Globus pallidus (tissue), 1 donor: ENCODE results near the gene CHMP6.

ENCODE experiments used
- DNase-seq: peaks from one replicate; pipeline ENCODE4 v3.0.0-alpha.2; 2015; ENCODE audit warnings: low spot score

The CHMP6 gene

GRCh38 chr17:80956321-80957190, 35.1 kb upstream of the CHMP6 start:
- DNase-seq: no peak

GRCh38 chr17:80957461-80957941, 34.1 kb upstream of the CHMP6 start:
- no peak for DNase-seq

GRCh38 chr17:80959330-80960036, 32.2 kb upstream of the CHMP6 start:
- DNase-seq: peak; percentile 48

- no peak for DNase-seq
Observed at GRCh38 chr17:80960037-80960796, 31.4 kb upstream of the CHMP6 start.

DNA sequence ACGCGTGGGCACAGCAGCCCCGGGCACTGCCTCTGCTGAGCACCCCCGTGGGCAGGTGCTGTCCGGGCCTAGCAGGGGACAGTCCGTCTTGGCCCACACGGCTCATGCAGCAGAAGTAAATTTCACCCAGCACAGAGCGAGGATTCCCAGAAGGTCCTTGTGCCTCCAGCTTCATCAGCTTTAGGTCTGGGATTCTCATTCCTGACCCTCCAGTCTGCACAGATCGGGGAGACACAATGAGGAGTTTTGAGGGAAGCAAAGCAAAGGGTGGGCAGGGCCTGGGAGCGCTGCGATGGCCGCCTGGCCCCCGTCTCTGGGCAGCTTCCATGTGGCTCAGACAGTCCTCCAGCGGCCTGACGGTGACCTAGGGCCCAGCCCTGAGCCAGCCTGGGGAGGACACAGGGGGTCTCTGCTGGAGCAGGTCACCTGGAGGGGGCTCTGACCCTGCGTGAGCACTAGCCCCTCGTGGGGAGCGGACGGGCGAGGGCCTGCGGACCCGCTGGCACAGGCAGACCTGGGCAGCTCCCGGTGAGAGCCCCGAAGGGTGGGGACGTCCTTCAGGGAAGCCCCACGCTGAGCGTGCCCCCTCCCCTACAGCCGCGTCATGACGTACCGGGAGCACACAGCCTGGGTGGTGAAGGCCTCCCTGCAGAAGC, 30.7 kb upstream of the CHMP6 start:
- DNase-seq: no peak

GRCh38 chr17:80961541-80962330, 29.9 kb upstream of the CHMP6 start:
- DNase-seq: no peak

- DNase-seq: no peak
Observed at GRCh38 chr17:80962356-80963329, 29.0 kb upstream of the CHMP6 start.

DNA sequence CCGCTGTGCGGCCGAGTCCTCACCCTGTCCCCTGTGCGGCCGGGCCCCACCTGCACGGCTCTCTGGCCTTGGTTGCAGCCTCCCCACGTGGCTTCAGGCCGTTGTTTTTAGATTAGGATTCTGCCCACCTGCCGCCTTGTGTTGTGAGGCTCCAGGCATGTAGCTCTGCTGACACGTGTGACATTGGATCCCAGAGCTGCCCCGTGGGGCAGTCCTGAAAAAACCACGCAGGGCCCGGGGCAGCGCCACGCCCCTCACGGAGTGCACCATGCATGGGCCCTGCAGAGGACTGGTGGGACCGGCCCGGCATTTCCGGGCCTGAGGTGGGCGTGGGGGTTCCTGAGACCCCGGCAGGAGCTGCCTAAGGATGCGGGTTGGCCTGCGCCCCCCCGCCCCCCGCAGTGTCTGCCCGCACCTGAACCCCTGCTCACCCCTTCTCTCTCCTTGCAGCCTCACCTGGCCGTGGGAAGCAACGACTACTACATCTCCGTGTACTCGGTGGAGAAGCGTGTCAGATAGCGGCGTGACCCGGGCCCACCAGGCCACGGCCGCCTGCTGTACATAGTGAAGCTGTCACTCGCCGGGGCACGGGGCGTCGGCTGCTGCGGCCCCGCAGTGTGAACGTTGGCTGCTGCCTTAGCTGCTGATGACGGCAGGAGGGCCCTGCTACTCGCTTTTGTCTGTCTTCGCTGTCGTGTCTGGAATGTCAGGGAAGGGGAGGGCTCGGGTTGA, 27.7 kb upstream of the CHMP6 start:
- DNase-seq: no peak

- DNase-seq: no peak
Observed at GRCh38 chr17:80964544-80964856, 27.1 kb upstream of the CHMP6 start.

DNA sequence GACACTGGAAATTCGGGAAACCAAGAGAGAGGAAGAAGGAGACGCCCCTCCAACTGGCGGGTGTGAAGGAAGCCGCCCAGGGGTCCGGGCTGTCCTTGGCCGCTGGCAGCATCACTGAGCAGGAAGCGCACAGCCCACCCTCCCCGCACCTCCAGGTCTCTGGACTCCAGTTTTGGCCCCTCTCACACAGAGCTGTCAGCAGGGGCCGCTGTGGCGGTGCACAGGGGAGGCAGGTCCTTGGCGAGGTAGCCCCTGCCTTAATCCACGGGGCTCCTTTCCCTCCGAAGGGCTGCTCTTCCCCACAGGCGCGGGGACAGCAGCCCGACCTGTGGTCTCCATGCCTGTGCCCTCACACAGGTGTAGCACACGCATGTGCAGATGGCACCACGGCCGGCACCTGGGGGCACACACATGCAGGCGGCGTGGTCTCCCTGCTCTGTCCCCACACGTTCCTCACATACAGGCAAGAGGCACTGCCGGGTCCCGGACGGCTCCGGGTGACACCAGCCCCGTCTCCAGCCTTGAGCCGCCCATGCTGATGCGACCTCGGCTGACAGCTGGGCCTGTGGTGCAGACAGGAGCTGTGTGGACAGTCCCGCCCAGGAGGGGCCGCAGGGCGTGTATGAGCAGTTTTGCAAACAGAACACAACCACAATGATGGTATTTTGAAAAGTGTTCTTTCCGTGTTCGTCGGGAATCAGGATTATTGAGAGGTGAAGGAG, 26.6 kb upstream of the CHMP6 start:
- no peak for DNase-seq

DNA sequence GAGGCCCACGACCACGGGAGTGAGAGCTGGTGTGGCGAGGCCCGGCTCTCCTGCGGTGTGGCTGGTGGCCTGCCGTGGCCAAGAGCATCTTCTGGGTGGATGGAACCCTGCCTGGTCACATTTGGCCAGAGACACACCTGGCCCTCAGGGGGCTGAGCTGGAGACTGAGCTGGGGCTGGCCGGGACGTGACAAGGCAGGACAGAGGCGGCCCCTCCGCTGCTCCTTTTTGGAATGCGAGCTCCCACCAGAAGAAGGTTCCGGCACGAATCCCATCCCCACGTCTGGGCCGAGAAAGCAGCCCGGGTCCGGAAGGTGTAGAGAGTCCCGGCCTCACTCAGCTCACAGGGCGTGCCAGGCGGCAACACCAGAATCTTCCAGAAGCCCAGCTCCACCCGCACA, 26.0 kb upstream of the CHMP6 start:
- no peak for DNase-seq

DNA sequence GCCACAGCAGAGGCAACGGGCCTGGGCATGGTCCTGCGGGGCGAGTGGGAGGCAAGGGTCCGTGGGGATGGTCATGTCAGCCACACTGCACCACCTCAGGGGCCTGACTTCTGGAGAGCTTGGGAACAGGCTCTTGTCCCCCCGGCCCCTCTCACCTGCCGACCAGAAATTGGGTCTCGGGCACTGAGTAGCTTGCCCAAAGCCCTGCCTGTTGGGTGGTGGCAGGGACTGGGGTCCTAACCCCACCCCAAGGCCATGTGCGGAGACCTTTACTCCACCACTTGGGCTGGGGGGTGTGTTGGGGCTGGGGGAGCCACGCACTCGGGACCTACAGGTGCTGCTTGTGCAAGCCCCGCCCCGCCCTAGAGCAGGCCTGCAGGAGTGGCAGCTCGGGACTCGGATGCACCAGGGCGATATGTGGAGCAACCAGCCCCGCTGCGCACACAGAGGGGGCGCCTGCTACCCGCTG, 24.2 kb upstream of the CHMP6 start:
- no peak for DNase-seq

DNA sequence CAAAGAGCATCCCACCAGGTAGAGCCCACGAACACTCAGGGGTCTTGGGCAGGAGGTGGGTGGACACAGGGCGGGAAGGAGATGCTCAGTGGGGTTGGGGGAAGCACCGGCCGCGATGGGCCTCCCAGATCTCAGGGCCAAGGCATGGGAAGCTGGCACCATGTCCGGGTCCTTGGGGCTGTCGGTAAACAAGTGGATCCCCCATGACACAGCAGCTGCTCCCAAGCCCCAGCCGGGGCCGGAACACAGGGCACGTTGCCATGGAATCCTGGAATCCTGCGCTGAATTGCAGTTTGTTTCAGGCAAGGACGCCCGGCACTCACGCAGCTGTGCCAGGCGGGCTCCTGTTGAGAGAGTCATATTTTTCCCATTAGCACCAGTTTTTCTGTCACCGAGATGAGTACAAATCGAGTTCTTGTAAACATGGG, 23.0 kb upstream of the CHMP6 start:
- peak; percentile 80 for DNase-seq

DNA sequence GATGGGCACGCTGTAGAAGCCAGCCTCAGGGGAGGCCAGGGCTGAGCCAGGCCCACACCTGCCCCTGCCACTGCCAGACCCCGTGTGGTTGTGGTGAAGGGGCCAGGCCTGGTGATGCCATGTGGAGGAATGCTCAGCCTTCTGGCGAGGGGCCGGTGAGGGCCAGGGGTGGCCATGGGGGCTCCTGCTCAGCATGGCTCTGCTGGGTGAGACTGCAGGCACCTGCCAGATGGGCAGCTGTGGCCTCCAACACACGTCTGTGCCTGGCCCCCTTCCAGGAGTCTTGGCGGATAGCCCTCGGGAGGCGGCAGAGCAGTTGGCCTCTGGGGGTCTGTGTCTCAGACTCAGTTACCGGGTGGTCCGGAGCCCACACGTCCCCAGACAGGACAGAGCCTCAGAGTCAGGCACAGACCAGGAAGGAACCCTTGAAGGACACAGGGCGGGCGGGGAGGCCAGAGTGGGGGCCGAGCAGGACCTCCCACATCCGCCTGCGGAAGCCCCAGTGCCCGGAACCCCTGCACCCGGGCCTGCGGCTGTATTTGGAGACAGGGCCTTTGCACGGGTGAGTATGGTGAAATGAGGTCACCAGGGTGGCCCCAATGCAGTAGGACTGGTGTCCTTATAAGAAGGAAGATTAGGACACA, 22.5 kb upstream of the CHMP6 start:
- DNase-seq: no peak

- no peak for DNase-seq
Observed at GRCh38 chr17:80969674-80970043, 22.0 kb upstream of the CHMP6 start.

DNA sequence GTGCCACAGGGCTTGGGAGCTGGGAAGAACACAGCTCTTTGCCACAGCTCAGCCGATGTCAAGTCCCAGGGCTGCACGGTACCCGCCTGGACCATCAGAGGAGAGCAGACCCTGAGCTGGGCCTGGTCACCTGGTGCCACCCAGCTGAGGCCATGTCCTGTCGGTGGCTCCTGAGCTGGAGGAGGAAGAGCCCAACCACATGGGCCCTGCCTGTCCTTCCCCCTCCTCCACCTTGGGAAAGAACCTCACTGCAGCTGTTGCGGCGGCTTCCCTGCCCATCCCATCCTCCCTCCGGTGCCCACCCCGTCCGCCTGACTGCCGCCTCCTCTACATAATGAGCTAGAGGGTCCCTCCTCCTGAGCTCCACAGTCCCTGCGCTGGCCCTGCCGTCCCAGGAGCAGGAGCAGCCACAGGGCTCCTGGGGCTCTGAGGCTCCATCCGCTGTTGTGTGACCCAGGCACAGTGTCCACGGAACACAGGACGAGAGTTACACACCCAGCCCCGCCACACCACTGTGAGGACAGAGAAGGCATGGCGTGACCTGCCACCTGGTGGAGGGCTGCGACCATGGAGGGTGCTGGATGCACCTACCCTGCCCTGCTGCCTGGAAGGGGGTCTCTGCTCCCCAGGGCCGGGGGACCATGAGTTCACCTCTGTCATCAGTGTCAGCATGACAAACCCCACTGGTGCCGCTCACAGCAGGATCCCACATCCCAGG, 21.4 kb upstream of the CHMP6 start:
- no peak for DNase-seq
